HepG2 (cell line): ENCODE measurements around the gene FLYWCH1. TPM values are rescaled to one million over a fixed set of nuclear protein-coding genes. Genes with fewer than 3 reads are reported as not detected.

Source experiments
- ATAC-seq: fragments of 200-7000 bp; cut with Tn5 transposase; 3 replicates; pipeline ENCODE4 v1.9.1; 2020; ENCODE audit warnings: mild to moderate bottlenecking, moderate library complexity
- BruUV-seq: library from RNA; stranded (reverse); fragments of 400-500 nt; replicated peaks from 2 replicates; lab custom pipeline; 2021; lab: Mats Ljungman, UMichigan
- CTCF ChIA-PET: fragments of 300-600 bp; formaldehyde crosslinking; extraction: SDS; loops from one replicate; lab custom pipeline; 2021; ENCODE audit warnings: low total read pairs, inconsistent platforms, low intra/inter-chr PET ratio; lab: Yijun Ruan, JAX
- POLR2A ChIA-PET: fragments of 350-600 bp; sonication (Branson Sonifier 250); formaldehyde crosslinking; loops from one replicate; lab custom pipeline; 2020; ENCODE audit warnings: antibody characterized with exemption, inconsistent platforms; lab: Yijun Ruan, JAX
- DNase-seq: peaks from one replicate; pipeline ENCODE4 v3.0.0-alpha.2; 2015; ENCODE audit warnings: low spot score
- FAIRE-seq: peaks from 3 replicates; lab custom pipeline; 2011; peaks lifted over from hg19 to GRCh38; lab: Jason Lieb, UNC
- H2AFZ ChIP-seq: one replicate; pipeline ENCODE4 v1.6.1; 2011; ENCODE audit warnings: low read length, inconsistent platforms
- H3K27ac ChIP-seq: fragments of 300-600 bp; 3 replicates; pipeline ENCODE4 v1.8.0; 2011; ENCODE audit warnings: mixed run types, mild to moderate bottlenecking, mixed read lengths, low read length, inconsistent platforms; ENCODE audit not compliant: insufficient read depth; ENCODE audit errors: extremely low read length
- H3K27me3 ChIP-seq, 2 experiments: fragments of 200-600 bp in 1 of 2; 2 replicates in 1 of 2; 3 replicates in 1 of 2; pipeline versions ENCODE4 v1.6.0 to v1.8.0; 2011; ENCODE audit warnings: low read length in 2 of 2, mild to moderate bottlenecking in 2 of 2, moderate library complexity in 2 of 2, inconsistent platforms in 1 of 2; ENCODE audit not compliant: insufficient read depth in 2 of 2, control insufficient read depth in 1 of 2
- H3K36me3 ChIP-seq, 2 experiments: fragments of 200-600 bp in 1 of 2; replicated peaks in 1 of 2; 2 replicates in 1 of 2; 3 replicates in 1 of 2; pipeline versions ENCODE4 v1.5.1 to v1.8.0; 2011; ENCODE audit warnings: low read length in 2 of 2, inconsistent platforms in 1 of 2; ENCODE audit not compliant: insufficient read depth in 2 of 2, control insufficient read depth in 1 of 2
- H3K4me1 ChIP-seq: 2 replicates; pipeline ENCODE4 v1.5.1; 2012; ENCODE audit warnings: low read length, inconsistent platforms; ENCODE audit not compliant: insufficient read depth
- H3K4me2 ChIP-seq: 2 replicates; pipeline ENCODE4 v1.6.0; 2011; ENCODE audit warnings: low read depth, low read length, inconsistent platforms
- H3K4me3 ChIP-seq, 3 experiments: fragments of 200-600 bp in 1 of 3; sonication (generic), shearing (Covaris generic) in 1 of 3; replicated peaks in 1 of 3; 2 replicates each; pipeline ENCODE4 v1.5.1; 2011 to 2016; ENCODE audit warnings: low read length in 3 of 3, inconsistent platforms in 2 of 3, low read depth in 2 of 3, mild to moderate bottlenecking in 2 of 3, control low read depth in 1 of 3, mixed read lengths in 1 of 3; ENCODE audit not compliant: insufficient read depth in 1 of 3
- H3K79me2 ChIP-seq: one replicate; pipeline ENCODE4 v1.6.1; 2011; ENCODE audit warnings: low read length, inconsistent platforms; ENCODE audit not compliant: insufficient read depth
- H3K9ac ChIP-seq: 2 replicates; pipeline ENCODE4 v1.6.0; 2011; ENCODE audit warnings: mild to moderate bottlenecking, low read depth, low read length, inconsistent platforms; ENCODE audit not compliant: insufficient read depth
- H3K9me3 ChIP-seq: 2 replicates; pipeline ENCODE4 v1.5.1; 2012; ENCODE audit warnings: mild to moderate bottlenecking, low read length
- H4K20me1 ChIP-seq: 2 replicates; pipeline ENCODE4 v1.6.0; 2011; ENCODE audit warnings: inconsistent platforms, mild to moderate bottlenecking, low read length, moderate library complexity; ENCODE audit not compliant: insufficient read depth
- PHF5A ChIP-seq: IDR thresholded peaks from one replicate; pipeline ENCODE4 v1.6.1; 2018; ENCODE audit warnings: low read depth, missing genetic modification reagents; ENCODE audit not compliant: unreplicated experiment
- WGBS: methylation state at CpG from one replicate; pipeline ENCODE4 v1.1.6; 2017; ENCODE audit warnings: low lambda C conversion rate; 5-methylcytosine and 5-hydroxymethylcytosine counted together
- in situ Hi-C: cut with HindIII; loops from 2 replicates; pipeline ENCODE4 v1.10.0; 2017; ENCODE audit warnings: low pct_unique_long_range_greater_than_20kb; ENCODE audit not compliant: extremely low pct_ligation_motif_present
- intact Hi-C: fragments of 100-400 bp; cut with micrococcal nuclease; formaldehyde crosslinking; loops from one replicate; pipeline ENCODE4 v1.10.0; 2022; ENCODE audit not compliant: unreplicated experiment
- polyA plus RNA-seq, 8 experiments: library from polyadenylated mRNA; depleted of rRNA in 3 of 8; stranded (reverse) in 7 of 8; unstranded in 1 of 8; fragments of >200 nt; fragmentation: Illumina TruSeq in 4 of 8; extraction: Trizol in 4 of 8; gene quantifications; 2 replicates each; pipeline versions ENCODE4 v1.2.1 to v1.2.3, GENCODE V29; 2011 to 2016; ENCODE audit warnings: low read depth in 4 of 8, missing spikeins in 1 of 8, mixed read lengths in 1 of 8; ENCODE audit not compliant: insufficient read depth in 1 of 8
- total RNA-seq, 5 experiments: library from RNA; depleted of rRNA; stranded (reverse); fragments of >200 nt; fragmentation: Illumina TruSeq; extraction: Trizol; gene quantifications; 2 replicates each; pipeline ENCODE4 v1.2.3, GENCODE V29; 2016; ENCODE audit warnings: low read depth in 1 of 5
- TF ChIP-seq, protein P1 (sequence below): sonication (generic); formaldehyde crosslinking; conservative IDR thresholded peaks from 2 replicates; pipeline ENCODE4 v1.8.0; 2022; ENCODE audit warnings: missing genetic modification reagents
- TF ChIP-seq, protein P2 (sequence below): sonication (generic); formaldehyde crosslinking; IDR thresholded peaks from 2 replicates; pipeline ENCODE4 v1.5.0; 2020; ENCODE audit warnings: mild to moderate bottlenecking, missing genetic modification reagents, borderline replicate concordance

Gene FLYWCH1
- total and polyA plus RNA-seq, 2 of the 13 experiments (the other 11 are each of a cell fraction or from before 2014, with no cell fraction given): 7.3 to 12.4 TPM

DNA sequence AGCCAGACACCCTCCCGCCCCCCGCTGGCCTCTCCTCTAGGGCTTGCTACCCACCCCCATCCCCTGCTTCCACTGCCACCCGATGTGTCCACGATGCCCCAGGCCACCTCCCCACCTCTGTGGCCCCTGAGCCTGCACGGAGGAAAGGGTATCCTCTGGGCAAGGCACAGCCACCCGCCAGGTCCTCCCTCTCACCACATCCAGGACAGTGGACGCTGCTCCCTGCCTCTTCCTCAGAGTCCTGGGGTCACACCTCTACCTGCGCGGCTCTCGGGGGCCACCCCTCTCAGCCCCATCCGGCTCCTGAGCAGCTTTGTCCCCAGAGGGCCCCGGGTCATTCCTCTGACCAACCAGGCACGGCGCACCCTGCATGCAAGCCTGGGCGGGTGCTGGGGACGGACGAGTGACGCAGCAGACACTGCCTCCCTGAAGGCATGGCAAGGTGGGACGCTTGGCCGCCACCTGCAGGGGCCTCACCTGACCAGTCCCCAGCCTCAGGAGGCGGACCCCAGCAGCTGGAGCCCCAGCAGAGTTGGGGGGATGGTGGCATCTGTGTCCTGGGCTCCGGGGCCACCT is 24.8 kb downstream of the FLYWCH1 start:
- Histone ChIP-seq H3K79me2 (no peaks in the 10 kb centered on the region), H3K36me3 (peaks cover 8 to 30% of the 10 kb centered on the region in 2 experiments; a peak in 4 of 5 replicates), H3K4me1 (no peaks in the 10 kb centered on the region), H3K27me3 (no peaks in the 10 kb centered on the region), H3K9me3 (no peaks in the 10 kb centered on the region), H3K4me2 (no peak overlapping the region), H3K9ac (no peak overlapping the region), H4K20me1 (no peaks in the 10 kb centered on the region), H3K4me3 (no peak overlapping the region), H3K27ac (no peak overlapping the region), H2AFZ (no peak overlapping the region)
- ChIA-PET POLR2A (no interaction called here), CTCF (no interaction called here)
- FAIRE-seq (no peak), ATAC-seq (no peak), DNase-seq (no peak)
- WGBS: 97% methylated on average over 7 of the region's 22 CpGs
- in situ Hi-C loops: no loop called here
- TF ChIP-seq PHF5A (CRISPR knock-in tag): no peak
- TF ChIP-seq, protein P1, sequence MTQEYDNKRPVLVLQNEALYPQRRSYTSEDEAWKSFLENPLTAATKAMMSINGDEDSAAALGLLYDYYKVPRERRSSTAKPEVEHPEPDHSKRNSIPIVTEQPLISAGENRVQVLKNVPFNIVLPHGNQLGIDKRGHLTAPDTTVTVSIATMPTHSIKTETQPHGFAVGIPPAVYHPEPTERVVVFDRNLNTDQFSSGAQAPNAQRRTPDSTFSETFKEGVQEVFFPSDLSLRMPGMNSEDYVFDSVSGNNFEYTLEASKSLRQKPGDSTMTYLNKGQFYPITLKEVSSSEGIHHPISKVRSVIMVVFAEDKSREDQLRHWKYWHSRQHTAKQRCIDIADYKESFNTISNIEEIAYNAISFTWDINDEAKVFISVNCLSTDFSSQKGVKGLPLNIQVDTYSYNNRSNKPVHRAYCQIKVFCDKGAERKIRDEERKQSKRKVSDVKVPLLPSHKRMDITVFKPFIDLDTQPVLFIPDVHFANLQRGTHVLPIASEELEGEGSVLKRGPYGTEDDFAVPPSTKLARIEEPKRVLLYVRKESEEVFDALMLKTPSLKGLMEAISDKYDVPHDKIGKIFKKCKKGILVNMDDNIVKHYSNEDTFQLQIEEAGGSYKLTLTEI: no peak
- BruUV-seq: no TSS peak
- intact Hi-C loops: no loop called here

DNA sequence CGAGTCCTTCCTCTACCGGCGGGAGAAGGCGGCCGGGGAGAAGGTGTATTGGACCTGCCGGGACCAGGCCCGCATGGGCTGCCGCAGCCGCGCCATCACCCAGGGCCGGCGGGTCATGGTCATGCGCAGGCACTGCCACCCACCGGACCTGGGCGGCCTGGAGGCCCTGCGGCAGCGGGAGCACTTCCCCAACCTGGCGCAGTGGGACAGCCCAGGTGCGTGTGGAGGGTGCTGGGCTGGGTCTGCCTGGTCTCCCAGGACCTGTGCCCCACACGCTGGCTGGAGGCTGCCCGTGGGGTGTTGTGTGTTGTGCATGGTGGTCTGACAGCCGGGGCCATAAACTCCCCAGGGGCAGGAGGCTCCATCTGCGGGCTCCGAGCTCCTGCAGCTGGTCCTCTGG is 25.4 kb downstream of the FLYWCH1 start:
- no peak overlapping the region for H3K4me3 ChIP-seq
- WGBS: 100% methylated on average over 2 of the region's 24 CpGs
- H3K27me3 ChIP-seq: no peaks in the 10 kb centered on the region
- BruUV-seq: no TSS peak
- CTCF ChIA-PET: no interaction called here
- TF ChIP-seq, protein P2, sequence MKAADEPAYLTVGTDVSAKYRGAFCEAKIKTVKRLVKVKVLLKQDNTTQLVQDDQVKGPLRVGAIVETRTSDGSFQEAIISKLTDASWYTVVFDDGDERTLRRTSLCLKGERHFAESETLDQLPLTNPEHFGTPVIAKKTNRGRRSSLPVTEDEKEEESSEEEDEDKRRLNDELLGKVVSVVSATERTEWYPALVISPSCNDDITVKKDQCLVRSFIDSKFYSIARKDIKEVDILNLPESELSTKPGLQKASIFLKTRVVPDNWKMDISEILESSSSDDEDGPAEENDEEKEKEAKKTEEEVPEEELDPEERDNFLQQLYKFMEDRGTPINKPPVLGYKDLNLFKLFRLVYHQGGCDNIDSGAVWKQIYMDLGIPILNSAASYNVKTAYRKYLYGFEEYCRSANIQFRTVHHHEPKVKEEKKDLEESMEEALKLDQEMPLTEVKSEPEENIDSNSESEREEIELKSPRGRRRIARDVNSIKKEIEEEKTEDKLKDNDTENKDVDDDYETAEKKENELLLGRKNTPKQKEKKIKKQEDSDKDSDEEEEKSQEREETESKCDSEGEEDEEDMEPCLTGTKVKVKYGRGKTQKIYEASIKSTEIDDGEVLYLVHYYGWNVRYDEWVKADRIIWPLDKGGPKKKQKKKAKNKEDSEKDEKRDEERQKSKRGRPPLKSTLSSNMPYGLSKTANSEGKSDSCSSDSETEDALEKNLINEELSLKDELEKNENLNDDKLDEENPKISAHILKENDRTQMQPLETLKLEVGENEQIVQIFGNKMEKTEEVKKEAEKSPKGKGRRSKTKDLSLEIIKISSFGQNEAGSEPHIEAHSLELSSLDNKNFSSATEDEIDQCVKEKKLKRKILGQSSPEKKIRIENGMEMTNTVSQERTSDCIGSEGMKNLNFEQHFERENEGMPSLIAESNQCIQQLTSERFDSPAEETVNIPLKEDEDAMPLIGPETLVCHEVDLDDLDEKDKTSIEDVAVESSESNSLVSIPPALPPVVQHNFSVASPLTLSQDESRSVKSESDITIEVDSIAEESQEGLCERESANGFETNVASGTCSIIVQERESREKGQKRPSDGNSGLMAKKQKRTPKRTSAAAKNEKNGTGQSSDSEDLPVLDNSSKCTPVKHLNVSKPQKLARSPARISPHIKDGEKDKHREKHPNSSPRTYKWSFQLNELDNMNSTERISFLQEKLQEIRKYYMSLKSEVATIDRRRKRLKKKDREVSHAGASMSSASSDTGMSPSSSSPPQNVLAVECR (CRISPR knock-in tag): no peak
- H3K9me3 ChIP-seq: no peaks in the 10 kb centered on the region
- in situ Hi-C loops (no loop called here), intact Hi-C loops (no loop called here)
- no peaks in the 10 kb centered on the region for H4K20me1 ChIP-seq
- POLR2A ChIA-PET: no interaction called here
- H3K9ac ChIP-seq: no peak overlapping the region
- no peaks in the 10 kb centered on the region for H3K79me2 ChIP-seq
- FAIRE-seq (no peak), DNase-seq (no peak), ATAC-seq (peak; percentile 20; the same call in 1 of the 3 replicates)
- peaks cover 8 to 30% of the 10 kb centered on the region in 2 experiments; a peak in 4 of 5 replicates for H3K36me3 ChIP-seq
- H3K4me1 ChIP-seq: no peaks in the 10 kb centered on the region
- H3K27ac ChIP-seq: no peak overlapping the region
- H2AFZ ChIP-seq: no peak overlapping the region
- no peak overlapping the region for H3K4me2 ChIP-seq
